CD4-positive, alpha-beta T cell treated with Interleukin-15 for 4 hours (primary cell): ENCODE results near the gene FNTB.

Experiments used
- DNase-seq: peaks from one replicate; pipeline ENCODE4 v3.0.0-alpha.2; 2020; ENCODE audit warnings: low spot score

The FNTB gene, protein sequence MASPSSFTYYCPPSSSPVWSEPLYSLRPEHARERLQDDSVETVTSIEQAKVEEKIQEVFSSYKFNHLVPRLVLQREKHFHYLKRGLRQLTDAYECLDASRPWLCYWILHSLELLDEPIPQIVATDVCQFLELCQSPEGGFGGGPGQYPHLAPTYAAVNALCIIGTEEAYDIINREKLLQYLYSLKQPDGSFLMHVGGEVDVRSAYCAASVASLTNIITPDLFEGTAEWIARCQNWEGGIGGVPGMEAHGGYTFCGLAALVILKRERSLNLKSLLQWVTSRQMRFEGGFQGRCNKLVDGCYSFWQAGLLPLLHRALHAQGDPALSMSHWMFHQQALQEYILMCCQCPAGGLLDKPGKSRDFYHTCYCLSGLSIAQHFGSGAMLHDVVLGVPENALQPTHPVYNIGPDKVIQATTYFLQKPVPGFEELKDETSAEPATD

DNA sequence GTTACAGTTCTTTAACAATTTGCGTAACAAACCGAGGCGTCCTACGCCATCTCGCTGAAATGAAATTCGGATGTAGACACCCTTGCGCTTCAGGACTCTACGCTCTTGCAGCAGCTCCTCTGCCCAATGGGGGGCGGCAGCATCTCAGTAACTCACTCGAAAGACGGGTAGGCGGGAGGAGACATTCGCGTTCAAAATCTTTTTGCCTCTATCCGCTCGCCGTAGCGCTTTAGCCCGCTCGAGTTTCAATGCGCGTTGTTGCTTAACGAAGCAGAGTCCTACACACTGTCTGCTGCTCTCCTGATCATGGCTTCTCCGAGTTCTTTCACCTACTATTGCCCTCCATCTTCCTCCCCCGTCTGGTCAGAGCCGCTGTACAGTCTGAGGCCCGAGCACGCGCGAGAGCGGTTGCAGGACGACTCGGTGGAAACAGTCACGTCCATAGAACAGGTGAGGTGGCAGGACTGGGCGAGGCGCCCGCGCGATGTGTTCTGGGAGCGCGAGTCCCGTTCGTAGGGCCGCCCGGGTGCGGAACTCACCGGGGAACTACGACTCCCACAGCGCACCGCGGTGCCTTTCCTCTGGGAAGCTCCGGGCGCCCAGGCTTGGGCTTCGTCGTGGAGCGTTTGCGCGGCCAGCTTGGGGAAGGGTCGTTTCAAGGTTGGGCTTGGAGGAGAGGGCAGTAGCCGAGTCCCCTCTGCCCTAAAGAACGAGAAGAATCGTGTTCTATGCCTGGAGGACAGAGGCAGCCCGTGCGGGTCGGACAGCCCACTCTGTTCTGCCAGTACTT, at the start of gene FNTB:
Gene FNTB (plus strand): TSS at position 248 of the 790 bp plus-strand sequence. CDS start 59 bp downstream, at position 307.
- peak; percentile 96 for DNase-seq

DNA sequence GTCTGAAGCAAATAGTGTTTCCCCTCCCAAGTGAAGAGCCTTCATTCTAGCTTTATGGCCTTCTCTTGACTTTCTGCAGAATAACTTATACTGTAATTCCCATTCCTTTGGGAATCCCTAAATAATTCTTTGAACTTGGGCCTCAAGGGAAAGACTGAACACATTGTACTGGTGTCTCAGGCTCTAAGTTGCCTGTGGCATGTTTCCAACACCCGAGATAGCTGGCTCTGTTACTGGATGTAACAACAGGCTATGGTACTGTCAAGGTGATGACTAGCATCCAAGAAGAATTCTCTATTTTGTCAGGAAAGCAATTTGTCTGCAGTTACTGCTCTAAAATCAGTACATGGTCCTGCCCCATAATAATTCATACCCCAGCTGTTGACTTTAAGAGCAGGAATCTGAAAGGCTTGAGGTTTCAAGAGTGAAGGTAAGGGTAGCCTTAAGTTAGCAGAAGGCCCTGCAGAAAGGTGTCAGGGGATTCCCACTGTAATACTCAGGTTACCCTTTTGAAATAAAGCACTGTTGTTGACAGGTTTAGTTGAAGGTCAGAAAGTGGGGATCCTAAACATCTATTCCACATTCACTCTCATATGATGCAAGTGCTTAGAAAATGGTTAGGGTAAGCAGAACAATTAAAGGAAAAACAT, 49.4 kb upstream of the FNTB start:
- DNase-seq: no peak

DNA sequence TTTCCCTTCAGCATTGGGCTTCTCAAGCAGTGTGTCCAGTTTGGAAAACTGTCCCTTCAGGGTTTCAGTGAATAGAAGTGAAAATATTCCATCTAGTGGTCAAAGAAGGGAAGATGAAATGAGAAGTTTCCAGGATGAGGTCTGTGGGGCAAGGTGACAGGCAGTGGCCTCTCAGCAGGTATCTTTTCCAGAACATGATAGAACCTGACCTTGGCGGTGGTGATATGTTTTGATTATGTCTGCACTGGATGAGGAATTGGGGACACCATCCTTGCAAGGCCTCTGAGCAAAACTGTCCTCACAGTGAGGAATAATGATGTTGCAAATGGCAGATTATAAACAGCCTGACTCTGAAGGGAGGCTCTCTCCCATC, 48.9 kb upstream of the FNTB start:
- DNase-seq: no peak

DNA sequence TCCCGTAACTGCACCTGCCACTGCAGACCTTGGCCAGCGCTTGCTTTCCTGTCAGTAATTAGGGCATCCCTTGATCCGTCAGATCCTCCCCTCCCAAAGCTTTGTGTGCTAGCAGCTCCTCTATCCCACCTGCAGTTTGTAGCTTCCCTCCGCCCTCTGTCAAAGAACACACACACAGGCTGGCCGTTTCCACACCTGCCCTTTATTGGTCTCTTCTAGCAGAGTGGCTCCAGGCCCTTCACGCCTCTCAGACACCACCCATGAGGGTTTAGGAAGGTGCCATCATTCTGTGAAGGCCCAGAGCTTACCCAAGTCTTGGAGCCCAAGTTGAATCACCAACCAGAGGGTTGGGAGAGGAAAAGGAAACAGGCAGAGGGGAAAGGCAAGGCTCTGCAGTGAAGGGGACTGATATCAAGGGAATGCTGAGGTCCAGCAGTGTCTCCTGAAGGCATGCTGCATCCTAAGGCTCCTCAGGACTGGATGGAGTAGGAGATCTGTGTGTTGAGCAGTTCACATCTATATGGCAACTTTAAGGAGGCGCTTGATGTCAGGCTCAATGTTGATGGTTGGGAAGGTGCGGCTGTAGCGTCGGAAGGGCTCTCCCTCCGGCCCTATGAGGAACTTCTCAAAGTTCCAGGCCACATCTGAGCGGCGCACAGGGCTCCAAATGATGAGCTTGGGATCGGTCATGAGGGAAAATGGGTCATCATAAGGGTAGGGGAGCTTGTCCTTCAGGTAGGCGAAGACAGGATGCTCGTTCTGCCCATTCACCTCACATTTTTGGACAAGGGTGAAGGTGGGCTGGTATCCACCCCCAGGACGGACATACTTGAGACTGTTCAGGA, 47.5 kb upstream of the FNTB start:
- DNase-seq: no peak

DNA sequence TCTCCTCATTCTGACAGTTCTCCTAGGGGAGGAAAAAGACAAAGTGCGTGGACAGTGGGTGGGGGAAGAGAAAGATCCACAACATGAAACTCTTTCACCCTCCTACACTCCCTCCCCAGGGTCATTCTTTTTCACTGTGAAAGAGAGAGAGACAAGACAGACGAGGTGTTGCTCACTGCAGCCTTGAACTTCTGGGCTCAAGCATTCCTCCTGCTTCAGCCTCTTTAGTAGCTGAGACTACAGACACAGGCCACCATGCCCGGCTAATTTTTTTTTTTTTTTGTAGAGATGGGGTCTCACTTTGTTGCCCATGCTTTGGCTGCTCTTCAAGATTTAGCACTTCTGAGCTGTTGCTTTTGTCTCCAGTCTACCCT, 46.9 kb upstream of the FNTB start:
- no peak for DNase-seq

DNA sequence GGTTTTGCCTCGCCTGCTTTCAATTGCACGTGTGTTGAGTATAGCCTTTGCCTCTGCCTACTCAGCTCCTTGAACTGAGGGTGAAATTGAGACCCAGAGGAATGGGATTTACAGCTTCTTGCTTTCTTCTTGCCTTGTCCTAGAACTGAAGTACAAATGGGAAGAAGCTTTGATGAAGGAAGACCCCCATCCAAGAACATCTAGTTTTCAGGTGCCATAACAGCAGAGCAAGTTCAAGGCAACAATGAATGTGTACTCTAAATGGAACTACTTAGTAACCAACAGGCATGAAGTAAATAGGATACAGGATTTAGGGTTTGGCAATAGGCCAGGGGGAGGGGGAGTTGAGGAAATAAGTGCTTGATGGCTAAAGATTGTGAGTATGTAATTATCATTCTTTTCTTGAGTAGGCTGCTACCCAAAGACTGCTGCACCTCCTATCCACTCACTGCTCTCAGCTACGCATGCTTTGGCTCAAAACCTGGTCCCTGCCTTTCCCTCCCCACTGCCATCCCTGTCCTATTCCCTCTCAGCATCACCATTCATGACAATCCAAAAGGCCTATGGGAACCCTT, 46.3 kb upstream of the FNTB start:
- no peak for DNase-seq

DNA sequence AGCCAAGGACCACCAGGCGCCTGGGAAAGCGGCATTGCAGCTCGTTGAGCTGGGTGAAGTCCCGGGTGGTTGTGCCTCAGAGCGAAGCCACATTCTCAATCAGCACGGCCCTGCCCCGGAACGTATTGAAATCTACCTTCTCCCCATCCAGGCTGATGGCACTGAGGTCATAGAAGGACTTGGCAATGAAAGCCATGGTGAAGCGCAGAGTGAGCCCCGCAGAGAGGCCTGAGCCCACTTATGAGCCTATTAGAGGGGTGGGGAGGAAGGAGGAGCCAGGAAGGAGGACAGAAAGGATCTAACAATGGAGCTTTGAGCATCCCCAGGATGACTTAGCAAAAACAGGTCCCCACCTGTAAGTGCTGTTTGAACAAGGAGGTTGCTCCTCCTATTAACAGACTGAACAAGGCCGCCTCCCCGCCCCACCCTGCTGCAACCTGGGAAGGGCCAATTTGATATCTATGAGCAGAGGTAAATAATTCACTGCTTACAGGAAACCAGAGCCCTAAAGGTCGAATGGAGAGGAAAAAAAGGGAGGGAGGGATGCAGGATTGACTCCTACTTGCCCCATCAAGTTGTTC, 44.1 kb upstream of the FNTB start, which contains the start of gene GPX2:
Gene GPX2 (minus strand): TSS at position 215 of the 581 bp plus-strand sequence. CDS start 19 bp downstream, at position 196.
- no peak for DNase-seq

DNA sequence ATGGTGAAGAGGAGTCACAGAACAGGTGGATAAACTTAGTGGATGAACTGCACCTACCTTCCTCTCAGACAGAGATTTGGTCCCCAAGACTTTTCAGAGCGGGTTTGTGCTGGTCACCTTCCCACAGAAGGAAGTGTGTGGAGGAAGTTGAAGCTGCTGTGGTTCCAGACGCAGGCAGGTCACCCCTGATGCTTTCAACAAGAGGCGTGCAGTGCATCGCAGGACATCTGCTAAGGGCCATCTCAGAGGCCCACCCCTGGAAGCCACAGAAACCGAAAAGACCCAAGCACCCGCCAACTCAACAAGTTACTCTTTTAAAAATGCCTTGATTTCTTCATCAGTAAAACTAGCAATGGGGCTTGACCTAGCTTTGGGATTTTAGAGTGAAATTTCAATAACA, 43.1 kb upstream of the FNTB start:
- DNase-seq: no peak

DNA sequence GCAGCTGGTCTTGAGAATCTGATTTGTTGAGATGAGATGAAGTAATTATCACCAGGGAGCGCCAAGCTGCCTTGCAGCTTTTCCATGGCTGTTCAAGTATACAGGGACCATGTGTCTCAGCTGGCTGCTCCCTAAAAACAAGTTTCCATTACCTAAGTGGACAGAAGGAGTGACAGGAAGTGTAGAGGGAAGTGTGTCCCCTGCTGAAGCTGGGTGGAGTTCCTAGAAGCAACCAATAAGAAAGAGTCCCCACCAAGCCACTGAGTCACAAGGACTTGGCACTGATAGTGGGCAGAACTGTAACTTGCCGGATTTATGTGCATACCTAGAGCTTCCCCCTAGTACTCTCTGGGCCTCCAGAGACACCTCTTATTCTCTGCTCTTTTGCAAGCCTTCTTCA, 42.7 kb upstream of the FNTB start:
- no peak for DNase-seq

DNA sequence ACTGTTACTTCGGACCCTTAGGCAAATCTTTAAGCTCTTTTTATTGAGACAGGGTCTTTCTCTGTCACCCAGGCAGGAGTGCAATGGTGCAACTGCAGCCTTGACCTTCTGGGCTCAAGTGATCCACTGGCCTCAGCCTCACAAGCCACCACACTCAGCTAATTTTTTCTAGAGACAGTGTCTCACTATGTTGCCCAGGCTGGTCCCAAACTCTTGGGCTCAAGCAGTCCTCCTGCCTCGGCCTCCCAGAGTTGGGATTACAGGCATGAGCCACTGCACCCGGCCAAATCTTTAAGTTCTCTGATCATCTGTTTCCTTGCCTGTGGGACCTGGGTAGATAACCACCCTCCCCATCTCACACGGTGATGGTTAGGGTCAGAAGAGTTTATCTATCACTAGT, 41.8 kb upstream of the FNTB start:
- no peak for DNase-seq

DNA sequence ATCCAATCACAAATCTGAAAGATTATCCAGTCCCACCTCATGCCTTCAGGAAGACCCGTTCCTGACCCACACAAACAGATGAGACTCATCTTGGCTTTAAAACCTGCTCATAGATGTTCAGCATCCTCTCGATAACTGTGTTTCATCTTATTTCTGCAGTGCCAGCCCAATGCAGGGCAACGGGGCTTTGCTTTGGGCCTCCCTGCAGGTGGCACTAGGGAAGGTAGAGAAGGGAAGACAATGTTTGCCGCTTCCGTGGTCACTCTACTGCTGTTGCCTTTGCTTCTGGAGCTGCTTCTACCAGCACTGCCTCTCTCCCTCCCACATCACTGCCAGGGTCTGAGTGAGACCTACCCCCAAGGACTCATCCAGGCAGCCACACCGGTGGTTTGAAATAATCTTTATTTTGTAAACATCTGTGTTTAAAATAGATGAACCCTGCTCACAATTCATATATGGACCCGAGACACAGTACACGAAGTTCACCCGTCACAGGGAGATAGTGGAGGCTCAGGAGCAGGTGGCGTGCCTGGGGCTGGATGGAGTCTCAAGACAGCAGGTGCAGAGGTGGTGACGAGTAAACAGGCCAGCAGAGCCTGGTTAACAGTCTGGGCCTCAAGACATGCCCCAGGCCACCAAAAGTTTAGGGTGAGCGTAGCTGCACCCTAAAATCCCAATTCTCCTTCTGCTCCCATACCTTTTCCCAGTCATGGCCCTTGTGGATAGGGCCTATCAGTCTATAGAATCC, 41.1 kb upstream of the FNTB start:
- DNase-seq: no peak

DNA sequence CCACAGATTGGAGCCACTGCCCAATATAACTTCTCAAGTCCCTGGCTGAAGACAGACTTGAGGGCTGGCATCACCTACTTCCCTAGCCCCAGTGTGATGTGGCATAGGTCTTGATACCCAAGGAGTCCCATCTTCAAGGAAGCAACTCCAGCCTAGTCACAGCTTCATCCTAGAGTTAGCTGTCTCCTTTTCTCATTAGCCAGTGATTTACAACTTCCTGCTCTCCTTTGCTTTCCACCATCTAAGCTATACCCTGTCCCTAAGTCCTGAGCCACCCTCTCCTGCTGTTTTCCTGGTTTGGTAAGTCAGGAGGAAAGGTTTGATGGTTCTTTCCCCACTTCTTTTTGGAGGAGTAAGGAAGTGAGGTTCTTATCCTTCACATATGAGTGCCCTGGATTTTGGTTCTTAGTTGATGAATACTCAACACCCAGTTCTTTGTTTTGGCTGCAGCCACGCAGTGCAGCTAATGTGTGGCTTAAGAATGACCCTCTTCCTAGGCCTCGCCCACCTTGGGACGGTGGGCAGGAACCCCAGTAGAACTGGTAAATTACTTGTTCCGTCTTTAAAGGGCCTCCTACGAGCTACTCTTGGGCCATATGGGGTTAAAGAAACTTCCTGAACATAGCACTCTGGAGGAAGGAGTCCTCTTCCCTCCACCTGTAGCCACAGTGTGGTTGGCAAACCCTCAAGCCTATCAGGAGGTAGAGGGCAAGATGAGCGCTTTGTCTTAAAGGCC, 40.2 kb upstream of the FNTB start:
- no peak for DNase-seq

DNA sequence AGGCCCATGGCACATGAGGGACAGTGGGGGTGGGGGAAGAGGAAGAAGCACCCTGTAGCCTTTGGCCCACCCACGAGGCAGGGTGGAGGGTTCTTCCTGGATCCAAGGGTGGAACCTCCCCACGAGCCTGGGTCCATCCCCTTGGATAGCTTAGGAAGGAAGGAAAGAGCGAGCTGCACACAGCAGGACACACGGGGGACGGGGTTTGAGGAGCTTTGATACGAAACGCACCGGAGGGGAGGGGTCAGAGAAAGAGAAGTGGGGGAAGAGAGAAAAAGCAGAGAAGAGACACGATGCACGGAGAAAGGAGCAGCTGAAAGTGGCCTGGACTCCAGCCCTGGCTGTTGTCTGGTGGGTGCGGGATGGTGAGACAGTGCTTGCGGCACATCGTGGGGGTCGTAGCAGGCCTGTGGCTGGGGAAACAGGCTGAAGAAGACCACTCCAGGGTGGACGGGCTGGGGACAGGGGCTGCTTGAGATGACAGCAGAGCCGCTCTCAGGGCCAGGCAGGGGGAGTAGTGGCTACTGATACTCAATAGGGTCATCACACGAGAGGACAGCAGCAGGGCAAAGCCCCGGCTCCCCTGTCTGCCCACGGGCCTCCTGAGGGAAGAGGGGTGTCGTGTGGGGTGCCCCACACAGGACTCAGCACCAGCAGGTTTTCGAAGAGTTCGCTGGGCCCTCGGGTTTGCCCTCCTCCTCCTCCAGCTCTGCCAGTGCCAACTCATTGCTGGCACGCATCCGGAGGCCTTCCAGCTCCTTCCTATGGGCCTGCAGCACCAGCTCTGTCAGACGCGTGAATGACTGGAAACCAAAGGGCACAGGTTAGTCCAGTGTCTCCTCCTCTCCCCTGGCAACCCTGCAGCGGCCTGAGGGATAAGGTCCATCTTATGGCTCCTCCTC, 38.7 kb upstream of the FNTB start:
- DNase-seq: no peak

DNA sequence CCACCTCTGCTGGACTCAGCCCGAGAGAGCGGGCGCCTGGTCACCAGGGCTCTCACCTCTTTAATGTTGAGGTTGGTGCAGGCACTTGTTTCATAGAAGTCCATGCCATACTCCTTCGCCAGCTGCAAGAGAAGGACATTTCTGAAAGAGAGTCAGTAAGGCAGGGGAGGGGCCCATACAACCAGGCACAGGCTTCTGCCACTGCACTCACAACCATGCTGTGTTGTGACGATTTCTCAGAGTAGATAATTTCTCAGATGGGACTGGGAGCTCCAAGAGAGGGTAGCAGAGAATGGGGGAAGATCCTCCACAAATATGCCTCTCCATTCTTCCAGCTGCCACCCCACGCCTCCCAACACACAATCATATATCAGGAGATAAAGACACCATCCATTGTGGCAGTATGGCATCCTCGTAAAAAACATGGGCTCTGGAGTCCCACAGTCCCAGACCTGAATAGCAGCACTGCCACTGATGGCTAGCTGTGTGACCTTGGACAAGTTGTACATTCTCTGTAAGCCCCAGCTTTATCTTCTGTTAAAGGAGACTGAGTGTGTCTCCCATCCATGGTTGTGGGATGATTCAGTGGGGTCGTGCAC, 38.0 kb upstream of the FNTB start:
- DNase-seq: no peak

DNA sequence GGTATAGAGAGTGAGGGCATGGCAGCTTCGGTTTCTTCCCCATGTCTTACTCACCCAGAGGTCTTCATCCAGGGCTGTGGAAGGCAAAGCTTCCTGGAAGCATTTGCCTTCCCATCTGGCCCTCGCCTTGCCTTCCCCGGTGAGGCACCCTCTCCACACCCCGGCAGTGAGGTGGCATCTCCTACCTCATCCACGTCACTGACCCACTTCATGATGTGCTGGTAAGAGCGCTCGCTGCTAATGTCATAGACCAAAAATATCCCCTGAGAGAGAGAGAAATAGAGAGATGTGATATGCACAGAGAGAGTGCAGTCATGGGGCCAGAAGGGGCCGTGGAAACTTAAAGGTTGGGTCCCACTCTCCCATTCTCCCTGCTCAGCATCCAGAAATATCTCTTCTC, 35.8 kb upstream of the FNTB start:
- no peak for DNase-seq

DNA sequence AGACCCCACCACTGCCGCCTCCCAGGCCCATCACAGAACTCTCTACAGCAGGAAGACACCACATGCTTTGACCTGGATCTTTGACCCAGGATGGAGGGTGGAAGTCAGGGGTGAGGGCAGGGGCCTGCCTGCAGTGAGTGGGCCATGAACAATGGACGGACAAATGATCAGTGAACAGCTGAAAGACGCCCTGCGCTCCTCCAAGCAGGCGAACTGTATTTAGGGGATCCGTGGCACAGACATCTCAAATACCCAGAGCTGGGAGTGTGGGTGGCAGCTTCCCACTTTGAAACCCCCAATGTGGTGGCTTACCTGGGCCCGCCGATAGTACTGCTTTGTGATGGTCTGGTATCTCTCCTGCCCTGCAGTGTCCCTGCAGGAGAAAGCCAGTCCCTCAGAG, 35.4 kb upstream of the FNTB start:
- DNase-seq: no peak

DNA sequence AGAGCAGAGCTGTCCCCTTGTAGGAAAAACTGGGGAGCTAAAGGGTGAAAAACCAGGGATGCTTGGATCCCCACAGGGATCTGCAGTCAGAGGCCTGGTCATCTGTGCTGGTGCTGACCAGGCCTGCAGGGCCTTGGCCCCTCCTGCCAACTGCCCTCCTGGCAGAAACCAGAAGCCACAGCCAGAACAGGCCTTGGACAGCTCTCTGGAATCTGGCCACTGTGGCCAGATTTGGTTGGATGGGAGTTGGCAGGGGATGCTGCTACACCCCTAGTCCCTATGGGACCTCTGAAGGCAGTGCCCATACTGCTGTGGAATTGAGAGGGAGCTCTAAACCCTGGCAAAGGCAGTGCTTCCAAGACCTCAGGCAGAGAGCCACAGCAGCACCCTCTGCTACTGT, 35.0 kb upstream of the FNTB start:
- no peak for DNase-seq

DNA sequence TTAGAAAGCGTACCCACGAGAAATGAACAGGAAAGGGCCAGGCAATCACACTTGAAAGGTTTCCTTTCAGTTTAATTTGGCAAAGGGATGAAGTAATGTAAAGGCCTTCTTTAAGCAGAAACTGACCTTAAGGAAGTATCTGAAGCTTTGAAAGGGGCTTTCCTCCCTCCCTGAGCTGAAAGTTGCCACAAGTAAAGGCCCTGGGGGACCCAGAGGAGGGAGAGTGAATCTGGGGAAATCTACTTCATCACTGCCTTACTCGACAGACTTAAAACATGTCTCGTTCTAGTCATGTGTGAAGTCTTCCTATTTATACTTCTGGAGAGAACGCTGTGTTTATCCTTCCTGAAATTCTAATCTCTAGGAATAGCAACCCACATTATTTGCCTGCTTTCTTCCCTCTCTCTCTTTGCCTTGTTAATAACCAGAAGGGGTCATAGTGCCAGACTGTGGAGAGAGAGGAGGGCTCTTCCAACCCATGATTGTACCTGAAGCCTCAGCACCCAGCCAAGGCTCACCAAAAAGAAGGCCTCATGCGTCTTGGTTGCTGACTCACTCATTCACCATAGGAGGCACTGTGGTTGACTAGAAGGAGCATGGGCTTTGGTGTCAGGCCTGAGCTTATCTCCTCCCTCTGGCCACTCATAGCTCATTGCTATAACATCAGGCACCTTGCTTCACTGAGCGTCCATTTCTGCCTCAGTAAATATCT, 33.9 kb upstream of the FNTB start:
- no peak for DNase-seq
